ENCODE data around the gene ABO. TPM values are rescaled to one million over a fixed set of nuclear protein-coding genes. Genes with fewer than 3 reads are reported as not detected.

ABO gene
- total RNA-seq, 1 experiment from 2014 or later, result 0.15 TPM

- TF ChIP-seq PRDM15 (CRISPR knock-in tag; IDR thresholded peaks at IDR 0.05) (no peak), FOXP1 (CRISPR knock-in tag; IDR thresholded peaks at IDR 0.05; ENCODE audit: borderline replicate concordance) (no peak), ZNF138 (CRISPR knock-in tag; conservative IDR thresholded peaks at IDR 0.05) (no peak), NFYB (CRISPR knock-in tag; conservative IDR thresholded peaks at IDR 0.05; ENCODE audit: low read depth) (no peak), IRF2 (CRISPR knock-in tag; IDR thresholded peaks at IDR 0.05; ENCODE audit: borderline replicate concordance, low read depth) (no peak), GABPB1 (CRISPR knock-in tag; IDR thresholded peaks at IDR 0.05) (no peak), CREM (CRISPR knock-in tag; IDR thresholded peaks at IDR 0.05) (no peak), E2F1 (CRISPR knock-in tag; IDR thresholded peaks at IDR 0.05) (no peak), KAT7 (CRISPR knock-in tag; IDR thresholded peaks at IDR 0.05; ENCODE audit: borderline replicate concordance) (no peak), ATF6 (CRISPR knock-in tag; IDR thresholded peaks at IDR 0.05) (no peak), RORB (CRISPR knock-in tag; IDR thresholded peaks at IDR 0.05) (no peak), ATF1 (CRISPR knock-in tag; IDR thresholded peaks at IDR 0.05) (no peak), HMGXB4 (CRISPR knock-in tag; IDR thresholded peaks at IDR 0.05) (no peak), ZBTB21 (CRISPR knock-in tag; IDR thresholded peaks at IDR 0.05; ENCODE audit: borderline replicate concordance) (no peak)
These were observed 22.5 kb downstream of the ABO start (continued) for GRCh38 chr9:133252301-133253020.

- DNase-seq (ENCODE audit: low spot score), result no peak
- ChIA-PET POLR2A (no interaction called here), CTCF (interaction anchor here (1.3 to 4.0 kb wide), 3 partner anchors 13 to 90 kb away, joined by 3 to 22 read pairs (median 4); no protein-coding TSS in a partner anchor)
- H3K36me3 Mint-ChIP-seq, result no peaks in the 10 kb centered on the region
- no peak overlapping the region for H3K27ac Mint-ChIP-seq
- H3K9me3 Mint-ChIP-seq, result no peaks in the 10 kb centered on the region
- no peak for ATAC-seq
- H3K4me3 Mint-ChIP-seq, result no peak overlapping the region
- H3K4me1 Mint-ChIP-seq, result peaks cover 4% of the 10 kb centered on the region; the same call in 1 of the 2 replicates
- H3K27me3 Mint-ChIP-seq (ENCODE audit: low read depth), result peaks cover 3% of the 10 kb centered on the region; the same call in 1 of the 2 replicates
- no peak for TF ChIP-seq CTCF (IDR thresholded peaks at IDR 0.05)
- TF ChIP-seq ATF3 (CRISPR knock-in tag; conservative IDR thresholded peaks at IDR 0.05), result no peak
- TF ChIP-seq SMAD3 (CRISPR knock-in tag; IDR thresholded peaks at IDR 0.05; ENCODE audit: borderline replicate concordance), result no peak
- no peak for TF ChIP-seq PREB (CRISPR knock-in tag; IDR thresholded peaks at IDR 0.05; ENCODE audit: borderline replicate concordance)
- TF ChIP-seq HMGXB4 (CRISPR knock-in tag; IDR thresholded peaks at IDR 0.05), result no peak
- TF ChIP-seq ATF1 (CRISPR knock-in tag; IDR thresholded peaks at IDR 0.05), result no peak
- TF ChIP-seq TEAD4 (CRISPR knock-in tag; IDR thresholded peaks at IDR 0.05), result no peak
- no peak for TF ChIP-seq MLX (CRISPR knock-in tag; IDR thresholded peaks at IDR 0.05)
- no peak for TF ChIP-seq NFE2L1 (CRISPR knock-in tag; IDR thresholded peaks at IDR 0.05)
These were observed 23.2 kb downstream of the ABO start for GRCh38 chr9:133251773-133252172.

Data from WTC11 (cell line).